ENCODE data around the gene GUK1. TPM values are rescaled to one million over a fixed set of nuclear protein-coding genes. Genes with fewer than 3 reads are reported as not detected.

Gene GUK1
- total and polyA plus RNA-seq, 2 experiments from 2014 or later = 87.5 to 121 TPM

GRCh38 chr1:228131766-228132165 lies 8.3 kb upstream of the GUK1 start (continued):
- TF ChIP-seq REST (IDR thresholded peaks at IDR 0.05; ENCODE audit: unreplicated experiment) = no peak
- TF ChIP-seq ZNF331 (CRISPR knock-in tag; IDR thresholded peaks at IDR 0.05; ENCODE audit: low read depth) = no peak
- TF ChIP-seq ETS1 (IDR thresholded peaks at IDR 0.05) = no peak
- TF ChIP-seq CTCF (conservative IDR thresholded peaks at IDR 0.05; ENCODE audit: low read depth in 2 of 2) = no peak
- no peak for TF ChIP-seq NANOG (IDR thresholded peaks at IDR 0.05; ENCODE audit: borderline replicate concordance)

- no peaks in the 10 kb centered on the region for H4K20me1 ChIP-seq (replicated peaks; ENCODE audit: insufficient read depth)
- no peak for ATAC-seq
- H3K27me3 ChIP-seq (ENCODE audit: insufficient read depth) = peaks cover 47% of the 10 kb centered on the region
Observed at GRCh38 chr1:228134591-228134990, 5.5 kb upstream of the GUK1 start.

More at GRCh38 chr1:228134591-228134990, 5.5 kb upstream of the GUK1 start:
- Mint-ChIP-seq H3K4me3 (no peak overlapping the region), H3K4me1 (no peaks in the 10 kb centered on the region), H3K27me3 (ENCODE audit: insufficient read depth, low read depth, poor library complexity) (peaks cover 27% of the 10 kb centered on the region), H3K27ac (no peak overlapping the region), H3K9me3 (no peaks in the 10 kb centered on the region), H3K36me3 (ENCODE audit: low read depth) (no peaks in the 10 kb centered on the region)
- no peak for DNase-seq (ENCODE audit: low spot score)
- no peak overlapping the region for H2AFZ ChIP-seq
- no peaks in the 10 kb centered on the region for H3K36me3 ChIP-seq (ENCODE audit: insufficient read depth)
- H3K27ac ChIP-seq (ENCODE audit: low read depth) = no peak overlapping the region
- no peaks in the 10 kb centered on the region for H3K9me2 ChIP-seq (ENCODE audit: insufficient read depth)
- no peaks in the 10 kb centered on the region for H3F3A ChIP-seq (replicated peaks; ENCODE audit: low read depth)
- no peaks in the 10 kb centered on the region for H3K4me1 ChIP-seq (ENCODE audit: insufficient read depth)
- H3K79me2 ChIP-seq (replicated peaks; ENCODE audit: insufficient read depth) = no peaks in the 10 kb centered on the region
- TF ChIP-seq STAT1 (IDR thresholded peaks at IDR 0.05; ENCODE audit: unreplicated experiment) (no peak), REST (IDR thresholded peaks at IDR 0.05; ENCODE audit: unreplicated experiment) (no peak), NANOG (IDR thresholded peaks at IDR 0.05; ENCODE audit: borderline replicate concordance) (no peak), ZNF462 (CRISPR knock-in tag; IDR thresholded peaks at IDR 0.05) (no peak), ZNF114 (CRISPR knock-in tag; IDR thresholded peaks at IDR 0.05) (no peak), ZNF331 (CRISPR knock-in tag; IDR thresholded peaks at IDR 0.05; ENCODE audit: low read depth) (no peak)
- H3K4me3 ChIP-seq = no peak overlapping the region
- no peak overlapping the region for H3K4me2 ChIP-seq

Data from GM23338 (cell line).